HG03565 (cell line): ENCODE measurements around the gene C12orf60.

Source experiments
- ATAC-seq: cut with Tn5 transposase; IDR thresholded peaks from one replicate; pipeline ENCODE4 v1.9.1; 2021; ENCODE audit warnings: mild to moderate bottlenecking, moderate library complexity; ENCODE audit not compliant: unreplicated experiment

C12orf60 gene

DNA sequence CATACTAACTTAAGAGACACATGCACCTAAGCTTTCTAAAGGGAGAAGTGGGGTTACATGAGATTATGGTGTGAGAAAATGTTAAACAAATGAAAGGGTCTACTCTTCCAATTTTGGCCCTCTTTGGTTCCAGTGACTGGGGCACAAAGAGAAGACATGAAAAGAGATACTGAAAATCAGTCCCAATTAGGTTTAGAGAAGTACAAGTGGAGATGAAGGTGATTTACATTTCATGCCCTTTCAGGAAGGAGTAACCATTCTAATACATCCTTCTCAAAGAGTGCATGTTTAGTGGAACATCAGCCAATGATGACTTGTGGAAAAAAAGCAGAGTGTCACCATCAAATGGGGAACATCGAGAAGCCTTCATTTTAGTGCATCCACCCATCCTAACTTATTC lies 67.8 kb downstream of the C12orf60 start:
- ATAC-seq: no peak

GRCh38 chr12:14871886-14872285 lies 68.4 kb downstream of the C12orf60 start:
- no peak for ATAC-seq

DNA sequence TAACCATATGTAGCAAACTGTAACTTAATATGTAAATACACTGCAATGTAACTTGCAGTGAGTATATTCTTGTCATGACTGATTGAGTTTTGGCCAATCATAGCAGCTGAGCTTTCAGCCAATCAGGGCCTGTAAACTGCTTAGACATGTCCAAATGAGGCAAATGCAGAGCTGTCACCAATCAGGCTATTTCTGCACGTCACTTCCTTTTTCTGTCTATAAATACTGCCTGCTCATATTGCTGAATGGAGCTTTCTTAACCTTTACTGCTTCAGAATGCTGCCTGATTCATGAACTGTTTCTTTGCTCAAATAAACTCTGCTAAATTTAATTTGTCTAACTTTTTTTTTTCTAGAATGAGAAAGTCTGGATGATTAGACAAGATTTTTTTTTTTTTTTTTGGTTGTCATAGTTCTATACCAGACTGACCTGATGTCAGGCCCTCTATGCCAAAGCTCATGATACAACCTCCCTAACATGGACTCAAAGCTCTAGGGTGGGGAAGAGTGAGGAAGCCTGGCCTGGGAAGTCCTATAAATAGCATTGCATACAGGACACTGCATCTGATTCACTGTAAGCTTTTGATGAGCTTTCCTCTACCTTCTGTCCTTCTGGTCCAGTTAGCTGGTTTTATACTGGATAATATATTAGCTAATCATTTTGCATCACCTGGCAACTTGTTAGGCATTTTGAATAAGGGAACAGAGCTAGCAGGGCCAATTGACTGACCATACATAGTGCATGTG lies 70.1 kb downstream of the C12orf60 start:
- no peak for ATAC-seq
